Natural killer cell (primary cell): ENCODE results near the gene B3GALT6. TPM values are rescaled to one million over a fixed set of nuclear protein-coding genes. Genes with fewer than 3 reads are reported as not detected.

Source experiments
- ATAC-seq, 3 donors: fragments of 150-1000 bp in 2 of 3; fragments of 200-7000 bp in 1 of 3; cut with Tn5 transposase; 1 replicate in 1 of 3; 2 replicates in 2 of 3; pipeline ENCODE4 v1.10.0; 2021; ENCODE audit warnings: mild to moderate bottlenecking in 2 of 3, moderate library complexity in 2 of 3
- DNase-seq, 2 donors: peaks; one replicate each; pipeline versions ENCODE4 v3.0.0 to v3.0.0-alpha.2; 2013 to 2021; ENCODE audit warnings: mixed read lengths in 1 of 2
- H3K27ac ChIP-seq: one replicate; pipeline ENCODE4 v1.5.1; 2013; ENCODE audit warnings: mild to moderate bottlenecking, low read length
- H3K27me3 ChIP-seq: one replicate; pipeline ENCODE4 v1.6.1; 2013; ENCODE audit warnings: low read length; ENCODE audit not compliant: control insufficient read depth, insufficient read depth
- H3K36me3 ChIP-seq: one replicate; pipeline ENCODE4 v1.6.1; 2013; ENCODE audit warnings: low read length; ENCODE audit not compliant: control insufficient read depth, insufficient read depth
- H3K4me1 ChIP-seq: one replicate; pipeline ENCODE4 v1.6.1; 2013; ENCODE audit warnings: low read length; ENCODE audit not compliant: control insufficient read depth, insufficient read depth
- H3K4me3 ChIP-seq: one replicate; pipeline ENCODE4 v1.5.1; 2013; ENCODE audit warnings: low read length
- H3K9me3 ChIP-seq: one replicate; pipeline ENCODE4 v1.6.1; 2013; ENCODE audit warnings: low read length; ENCODE audit not compliant: control insufficient read depth, insufficient read depth
- H3K27ac Mint-ChIP-seq, 2 donors: one replicate each; pipeline ENCODE4 v1.8.0; 2022; ENCODE audit warnings: mild to moderate bottlenecking in 2 of 2, mixed read lengths in 2 of 2, moderate library complexity in 1 of 2
- H3K27me3 Mint-ChIP-seq, 2 donors: one replicate each; pipeline ENCODE4 v1.8.0; 2022; ENCODE audit warnings: low read depth in 2 of 2, mixed read lengths in 2 of 2
- H3K36me3 Mint-ChIP-seq: one replicate; pipeline ENCODE4 v1.8.0; 2022; ENCODE audit warnings: mixed read lengths
- H3K4me1 Mint-ChIP-seq, 2 donors: one replicate each; pipeline ENCODE4 v1.8.0; 2022; ENCODE audit warnings: mixed read lengths in 2 of 2
- H3K4me3 Mint-ChIP-seq: one replicate; pipeline ENCODE4 v1.8.0; 2022; ENCODE audit warnings: mild to moderate bottlenecking, moderate library complexity, mixed read lengths
- H3K9me3 Mint-ChIP-seq, 2 donors: one replicate each; pipeline ENCODE4 v1.8.0; 2022; ENCODE audit warnings: mixed read lengths in 2 of 2
- WGBS: methylation state at CpG from one replicate; pipeline ENCODE4 v1.1.7; 2013; ENCODE audit warnings: missing lambda C conversion rate; ENCODE audit not compliant: insufficient coverage; 5-methylcytosine and 5-hydroxymethylcytosine counted together
- intact Hi-C: fragments of 100-400 bp; cut with micrococcal nuclease; formaldehyde crosslinking; loops from one replicate; pipeline ENCODE4 v1.14.2; 2022
- total RNA-seq, 4 donors: library from RNA; stranded (reverse); fragments of 120-200 nt in 1 of 4; gene quantifications; one replicate each; pipeline versions ENCODE4 v1.2.3 to v1.2.4, GENCODE V29; 2013 to 2022
- TF ChIP-seq, protein P1 (sequence below): fragments of 200-600 bp; IDR thresholded peaks from one replicate; pipeline ENCODE4 v1.8.0; 2022; ENCODE audit warnings: antibody characterized with exemption

The B3GALT6 gene
- total RNA-seq, 3 donors from 2014 or later (not counting 1 experiment from before 2014, with no cell fraction given): 13.7 to 16.5 (median 16.3) TPM

DNA sequence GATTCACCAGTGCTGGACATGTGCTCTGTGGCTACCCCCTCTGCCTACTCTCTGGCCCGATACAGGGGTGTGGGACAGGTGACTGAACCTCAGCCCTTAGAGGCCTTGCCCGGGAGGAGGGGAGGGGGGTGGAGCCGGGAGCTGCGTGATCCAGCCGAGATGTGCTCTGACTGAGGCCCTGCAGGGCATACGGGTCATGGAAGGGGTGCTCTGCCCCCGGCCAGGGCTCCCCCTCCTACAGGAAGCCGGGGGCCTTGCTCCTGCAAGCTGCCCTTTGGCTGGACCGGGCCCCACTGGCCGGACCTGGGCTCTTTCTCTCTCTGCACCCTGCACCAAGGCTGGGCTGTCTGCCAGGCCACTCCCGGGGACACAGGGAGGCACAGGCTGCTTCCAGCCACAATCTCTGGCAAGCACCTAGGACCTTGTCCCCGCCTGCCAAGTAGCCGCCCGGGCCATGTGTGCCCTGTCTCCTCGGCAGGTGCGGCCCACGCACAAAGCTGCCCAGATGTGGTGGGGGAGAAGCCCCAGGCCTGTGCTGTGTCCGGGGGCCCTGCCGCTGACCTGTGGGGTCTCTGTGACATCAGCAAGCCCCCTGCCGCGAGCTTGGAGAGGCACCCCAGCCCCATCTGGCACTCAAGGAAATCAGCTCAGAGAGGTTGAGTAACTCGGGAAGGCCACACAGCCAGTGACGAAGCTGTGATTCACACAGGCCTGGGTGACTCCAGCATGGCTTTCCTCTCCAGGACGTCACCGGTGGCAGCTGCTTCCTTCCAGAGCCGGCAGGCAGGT, 49.7 kb downstream of the B3GALT6 start:
- no peaks in the 10 kb centered on the region for H3K9me3 Mint-ChIP-seq
- H3K27ac Mint-ChIP-seq: no peak overlapping the region
- Histone ChIP-seq H3K27me3 (no peaks in the 10 kb centered on the region), H3K36me3 (no peaks in the 10 kb centered on the region), H3K4me1 (peaks cover 3% of the 10 kb centered on the region), H3K27ac (no peak overlapping the region), H3K9me3 (no peaks in the 10 kb centered on the region), H3K4me3 (no peak overlapping the region)
- TF ChIP-seq, protein P1, sequence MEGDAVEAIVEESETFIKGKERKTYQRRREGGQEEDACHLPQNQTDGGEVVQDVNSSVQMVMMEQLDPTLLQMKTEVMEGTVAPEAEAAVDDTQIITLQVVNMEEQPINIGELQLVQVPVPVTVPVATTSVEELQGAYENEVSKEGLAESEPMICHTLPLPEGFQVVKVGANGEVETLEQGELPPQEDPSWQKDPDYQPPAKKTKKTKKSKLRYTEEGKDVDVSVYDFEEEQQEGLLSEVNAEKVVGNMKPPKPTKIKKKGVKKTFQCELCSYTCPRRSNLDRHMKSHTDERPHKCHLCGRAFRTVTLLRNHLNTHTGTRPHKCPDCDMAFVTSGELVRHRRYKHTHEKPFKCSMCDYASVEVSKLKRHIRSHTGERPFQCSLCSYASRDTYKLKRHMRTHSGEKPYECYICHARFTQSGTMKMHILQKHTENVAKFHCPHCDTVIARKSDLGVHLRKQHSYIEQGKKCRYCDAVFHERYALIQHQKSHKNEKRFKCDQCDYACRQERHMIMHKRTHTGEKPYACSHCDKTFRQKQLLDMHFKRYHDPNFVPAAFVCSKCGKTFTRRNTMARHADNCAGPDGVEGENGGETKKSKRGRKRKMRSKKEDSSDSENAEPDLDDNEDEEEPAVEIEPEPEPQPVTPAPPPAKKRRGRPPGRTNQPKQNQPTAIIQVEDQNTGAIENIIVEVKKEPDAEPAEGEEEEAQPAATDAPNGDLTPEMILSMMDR: no peak
- no peaks in the 10 kb centered on the region for H3K27me3 Mint-ChIP-seq
- no peak for ATAC-seq
- DNase-seq: no peak
- 82% methylated on average over 26 of the region's 26 CpGs for WGBS
- H3K4me1 Mint-ChIP-seq: no peaks in the 10 kb centered on the region
- no peak overlapping the region for H3K4me3 Mint-ChIP-seq
- intact Hi-C loops: no loop called here
- H3K36me3 Mint-ChIP-seq: no peaks in the 10 kb centered on the region

DNA sequence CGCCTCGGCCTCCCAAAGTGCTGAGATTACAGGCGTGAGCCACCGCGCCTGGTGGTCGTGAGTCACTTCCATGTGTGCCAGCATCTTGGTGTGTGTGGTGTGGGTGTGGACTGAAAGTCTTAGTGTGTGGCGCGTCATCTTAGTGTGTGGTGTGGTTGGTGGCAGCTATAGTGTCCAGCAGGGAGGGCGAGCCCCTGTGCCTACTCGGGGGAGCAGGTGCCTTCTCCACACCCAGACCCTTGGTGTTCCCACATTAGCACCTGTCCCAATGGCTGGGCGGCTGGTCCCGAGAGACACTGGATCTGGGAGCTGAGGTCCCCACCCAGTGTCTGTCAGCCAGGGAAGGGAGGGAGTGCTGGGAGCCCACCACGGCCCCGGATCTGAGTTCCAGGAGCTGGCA, 51.0 kb downstream of the B3GALT6 start:
- H3K27ac ChIP-seq: no peak overlapping the region
- Mint-ChIP-seq H3K27me3 (no peaks in the 10 kb centered on the region), H3K36me3 (no peaks in the 10 kb centered on the region), H3K4me3 (no peak overlapping the region), H3K4me1 (no peaks in the 10 kb centered on the region), H3K9me3 (no peaks in the 10 kb centered on the region), H3K27ac (no peak overlapping the region)
- TF ChIP-seq, protein P1: no peak
- peak in 1 of 3 donors; percentile 42 for ATAC-seq
- DNase-seq: no peak
- WGBS: 83% methylated on average over 12 of the region's 14 CpGs
- H3K4me3 ChIP-seq: no peak overlapping the region
- H3K36me3 ChIP-seq: no peaks in the 10 kb centered on the region
- H3K9me3 ChIP-seq: no peaks in the 10 kb centered on the region
- intact Hi-C loops: no loop called here
- H3K4me1 ChIP-seq: peaks cover 3% of the 10 kb centered on the region
- no peaks in the 10 kb centered on the region for H3K27me3 ChIP-seq

GRCh38 chr1:1283821-1284220, 51.8 kb downstream of the B3GALT6 start:
- Histone ChIP-seq H3K27ac (no peak overlapping the region), H3K27me3 (no peaks in the 10 kb centered on the region), H3K36me3 (no peaks in the 10 kb centered on the region), H3K4me1 (peaks cover 3% of the 10 kb centered on the region), H3K4me3 (no peak overlapping the region), H3K9me3 (no peaks in the 10 kb centered on the region)
- H3K27ac Mint-ChIP-seq: peak overlapping the region in 1 of 2 donors; percentile 14
- no peak for DNase-seq
- WGBS: 27% methylated on average over 3 of the region's 9 CpGs
- no peaks in the 10 kb centered on the region for H3K4me1 Mint-ChIP-seq
- ATAC-seq: no peak
- H3K36me3 Mint-ChIP-seq: no peaks in the 10 kb centered on the region
- intact Hi-C loops: no loop called here
- H3K4me3 Mint-ChIP-seq: no peak overlapping the region
- H3K9me3 Mint-ChIP-seq: no peaks in the 10 kb centered on the region
- TF ChIP-seq, protein P1: no peak
- no peaks in the 10 kb centered on the region for H3K27me3 Mint-ChIP-seq

Other genes starting within 250 kb of the B3GALT6 start
- 10 to 100 TPM; 15.4 to 35.5 (median 28.9) TPM for gene HES4, start 232.1 kb upstream of the B3GALT6 start, total RNA-seq
- 10 to 100 TPM; 17.0 to 56.9 (median 50.2) TPM for gene ISG15, start 218.7 kb upstream of the B3GALT6 start, total RNA-seq
- 1 to 10 TPM; 4.1 to 5.0 (median 4.6) TPM for gene AGRN, start 212.1 kb upstream of the B3GALT6 start, total RNA-seq
- not detected for gene RNF223, start 157.9 kb upstream of the B3GALT6 start, total RNA-seq
- gene C1orf159, start 116.1 kb upstream of the B3GALT6 start, total RNA-seq: 10 to 100 TPM; 19.6 to 25.1 (median 21.5) TPM
- 1 to 10 TPM in 2 of 3 donors, under 1 TPM in 1; 0.23 to 1.7 (median 1.7) TPM for gene TTLL10, start 58.4 kb upstream of the B3GALT6 start, total RNA-seq
- 10 to 100 TPM; 40.3 to 81.9 (median 54.7) TPM for gene TNFRSF18, start 25.6 kb upstream of the B3GALT6 start, total RNA-seq
- gene TNFRSF4, start 18.1 kb upstream of the B3GALT6 start, total RNA-seq: 10 to 100 TPM; 14.3 to 26.5 (median 15.7) TPM
- 100 to 1,000 TPM; 176 to 211 (median 184) TPM for gene SDF4, start 236 bp upstream of the B3GALT6 start, total RNA-seq
- 1 to 10 TPM; 2.6 to 4.1 (median 4.1) TPM for gene C1QTNF12, start 14.5 kb downstream of the B3GALT6 start, total RNA-seq
- gene UBE2J2, start 41.6 kb downstream of the B3GALT6 start, total RNA-seq: 10 to 100 TPM; 66.0 to 84.2 (median 78.1) TPM
- gene SCNN1D, start 48.2 kb downstream of the B3GALT6 start, total RNA-seq: 10 to 100 TPM in 1 of 3 donors, 1 to 10 TPM in 2; 6.9 to 13.1 (median 9.4) TPM
- gene ACAP3, start 75.7 kb downstream of the B3GALT6 start, total RNA-seq: 10 to 100 TPM; 56.1 to 59.7 (median 59.0) TPM
- gene PUSL1, start 76.4 kb downstream of the B3GALT6 start, total RNA-seq: 10 to 100 TPM; 11.1 to 13.0 (median 12.9) TPM
- gene INTS11, start 92.4 kb downstream of the B3GALT6 start, total RNA-seq: 100 to 1,000 TPM; 150 to 189 (median 181) TPM
- 10 to 100 TPM in 2 of 3 donors, 1 to 10 TPM in 1; 8.0 to 14.6 (median 12.3) TPM for gene CPTP, start 92.6 kb downstream of the B3GALT6 start, total RNA-seq
- gene TAS1R3, start 99.0 kb downstream of the B3GALT6 start, total RNA-seq: 1 to 10 TPM in 2 of 3 donors, under 1 TPM in 1; 0.66 to 1.4 (median 1.3) TPM
- 10 to 100 TPM; 33.8 to 41.9 (median 35.6) TPM for gene DVL1, start 117.2 kb downstream of the B3GALT6 start, total RNA-seq
- gene MXRA8, start 126.3 kb downstream of the B3GALT6 start, total RNA-seq: under 1 TPM in 1 of 3 donors, not detected in 2; 0.26 TPM
- gene AURKAIP1, start 143.0 kb downstream of the B3GALT6 start, total RNA-seq: 10 to 100 TPM; 60.0 to 76.3 (median 64.6) TPM
- 100 to 1,000 TPM; 253 to 281 (median 274) TPM for gene CCNL2, start 167.1 kb downstream of the B3GALT6 start, total RNA-seq
- gene MRPL20, start 175.1 kb downstream of the B3GALT6 start, total RNA-seq: 100 to 1,000 TPM in 1 of 3 donors, 10 to 100 TPM in 2; 90.9 to 111 (median 92.7) TPM
- gene ANKRD65, start 189.0 kb downstream of the B3GALT6 start, total RNA-seq: not detected
- not detected for gene VWA1, start 203.5 kb downstream of the B3GALT6 start, total RNA-seq
- 1 to 10 TPM in 2 of 3 donors, under 1 TPM in 1; 0.13 to 2.2 (median 1.5) TPM for gene ATAD3C, start 217.5 kb downstream of the B3GALT6 start, total RNA-seq
- 10 to 100 TPM; 31.9 to 52.4 (median 42.9) TPM for gene ATAD3B, start 239.5 kb downstream of the B3GALT6 start, total RNA-seq